GM08714 (cell line): ENCODE measurements around the gene GALR2.
"Not testable (repeated sequence)": the region's sequence is repeated elsewhere in the genome, so short reads cannot be mapped to it uniquely, and the experiment has no call there.

ENCODE experiments used
- H3K4me3 ChIP-seq: fragments of 200-500 bp; sonication (Bioruptor generic); 2 replicates; pipeline ENCODE4 v1.5.1; 2014; ENCODE audit warnings: mild to moderate bottlenecking, low read length, inconsistent platforms
- ZNF274 ChIP-seq: IDR thresholded peaks from 2 replicates; pipeline ENCODE4 v1.6.1; 2012; ENCODE audit warnings: mild to moderate bottlenecking, low read depth, low read length

Gene GALR2, protein sequence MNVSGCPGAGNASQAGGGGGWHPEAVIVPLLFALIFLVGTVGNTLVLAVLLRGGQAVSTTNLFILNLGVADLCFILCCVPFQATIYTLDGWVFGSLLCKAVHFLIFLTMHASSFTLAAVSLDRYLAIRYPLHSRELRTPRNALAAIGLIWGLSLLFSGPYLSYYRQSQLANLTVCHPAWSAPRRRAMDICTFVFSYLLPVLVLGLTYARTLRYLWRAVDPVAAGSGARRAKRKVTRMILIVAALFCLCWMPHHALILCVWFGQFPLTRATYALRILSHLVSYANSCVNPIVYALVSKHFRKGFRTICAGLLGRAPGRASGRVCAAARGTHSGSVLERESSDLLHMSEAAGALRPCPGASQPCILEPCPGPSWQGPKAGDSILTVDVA

GRCh38 chr17:76074390-76075363 is at the start of gene GALR2:
Gene GALR2 (plus strand): TSS chr17:76074781. CDS start chr17:76074884, 103 bp downstream.
- H3K4me3 ChIP-seq, result no peak within 1 kb of the TSS
- no peak for TF ChIP-seq ZNF274

GRCh38 chr17:76025294-76025693 is 49.3 kb upstream of the GALR2 start:
- TF ChIP-seq ZNF274, result no peak
- H3K4me3 ChIP-seq, result no peak overlapping the region

GRCh38 chr17:76026714-76027158 is 47.8 kb upstream of the GALR2 start:
- no peak overlapping the region for H3K4me3 ChIP-seq
- TF ChIP-seq ZNF274, result no peak

- no peak within 1 kb of the TSS for H3K4me3 ChIP-seq
- TF ChIP-seq ZNF274, result no peak
Measured at GRCh38 chr17:76027159-76027839, 47.3 kb upstream of the GALR2 start, which contains the start of gene EVPL. Gene EVPL (minus strand): TSS chr17:76027306. CDS start chr17:76027198, 108 bp downstream.

GRCh38 chr17:76032073-76032779 is 42.4 kb upstream of the GALR2 start:
- no peak for TF ChIP-seq ZNF274

DNA sequence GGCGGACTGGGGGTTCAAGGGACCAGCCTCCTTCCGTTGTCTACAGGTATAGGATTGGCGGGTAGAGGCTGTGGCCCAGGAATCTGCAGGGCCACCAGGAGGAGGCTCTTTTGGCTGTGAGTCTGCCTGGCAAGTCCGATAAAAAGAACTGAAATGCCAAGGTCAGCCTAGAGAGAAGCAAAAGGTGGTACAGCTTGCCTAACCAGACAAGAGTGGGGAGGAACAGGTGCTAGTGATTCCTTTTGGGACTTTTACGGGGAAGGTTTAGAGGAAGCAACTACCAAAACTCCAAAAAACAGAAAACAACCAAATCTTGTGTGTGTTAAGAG is 41.8 kb upstream of the GALR2 start:
- no peak for TF ChIP-seq ZNF274
- no peak overlapping the region for H3K4me3 ChIP-seq

More at GRCh38 chr17:76032073-76032779, 42.4 kb upstream of the GALR2 start:
- no peak overlapping the region for H3K4me3 ChIP-seq

DNA sequence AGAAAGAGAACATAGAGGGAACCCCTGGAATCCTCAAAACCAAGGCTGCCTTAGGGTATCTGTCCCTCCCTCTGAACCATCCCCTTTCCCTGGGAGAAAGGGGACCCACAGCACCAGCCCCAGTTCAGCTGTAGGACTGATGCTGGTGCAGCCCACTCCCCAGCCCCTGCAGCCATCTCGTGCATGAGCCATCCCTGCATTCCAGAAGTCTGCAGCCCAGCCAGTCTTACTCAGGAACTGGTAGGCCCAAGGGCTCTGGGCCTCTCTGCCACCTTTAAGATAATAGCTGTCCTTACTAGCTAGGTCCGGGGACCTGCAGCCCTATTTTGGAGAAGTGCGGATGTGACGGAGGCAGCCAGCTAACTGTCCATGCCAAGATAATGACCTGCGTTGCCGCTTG is 41.4 kb upstream of the GALR2 start:
- TF ChIP-seq ZNF274, result no peak
- no peak overlapping the region for H3K4me3 ChIP-seq

GRCh38 chr17:76034428-76035350 is 39.9 kb upstream of the GALR2 start:
- H3K4me3 ChIP-seq, result no peak overlapping the region
- TF ChIP-seq ZNF274, result no peak

GRCh38 chr17:76036497-76037261 is 37.9 kb upstream of the GALR2 start:
- TF ChIP-seq ZNF274, result no peak
- H3K4me3 ChIP-seq, result no peak overlapping the region

DNA sequence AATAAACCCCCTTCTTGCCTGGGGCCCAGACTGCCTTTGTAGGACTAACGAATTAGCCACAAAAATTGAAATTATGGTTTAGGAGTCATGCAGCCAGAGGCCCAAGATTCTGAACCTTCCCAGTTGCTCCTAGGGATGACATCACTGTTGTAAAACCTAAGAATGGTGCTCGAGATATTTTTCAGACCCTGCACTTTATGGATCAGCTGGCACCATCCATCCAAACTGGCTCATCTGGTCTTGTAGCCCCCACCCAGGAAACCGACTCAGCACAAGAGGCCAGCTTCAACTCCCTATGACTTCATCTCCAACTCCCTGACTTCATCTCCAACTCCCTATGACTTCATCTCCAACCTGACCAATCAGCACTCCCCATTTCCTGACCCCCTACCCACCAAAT is 36.5 kb upstream of the GALR2 start:
- TF ChIP-seq ZNF274, result no peak
- H3K4me3 ChIP-seq, result no peak overlapping the region

GRCh38 chr17:76039121-76039520 is 35.5 kb upstream of the GALR2 start:
- TF ChIP-seq ZNF274, result no peak
- H3K4me3 ChIP-seq, result no peak overlapping the region

GRCh38 chr17:76040376-76040775 is 34.2 kb upstream of the GALR2 start:
- TF ChIP-seq ZNF274, result no peak
- H3K4me3 ChIP-seq, result no peak overlapping the region

GRCh38 chr17:76042868-76043267 is 31.7 kb upstream of the GALR2 start:
- H3K4me3 ChIP-seq, result not testable (repeated sequence)

- H3K4me3 ChIP-seq, result not testable (repeated sequence)
Measured at GRCh38 chr17:76044475-76045007, 30.0 kb upstream of the GALR2 start.
